ENCODE data around the gene ATXN1.

Gene ATXN1

DNA sequence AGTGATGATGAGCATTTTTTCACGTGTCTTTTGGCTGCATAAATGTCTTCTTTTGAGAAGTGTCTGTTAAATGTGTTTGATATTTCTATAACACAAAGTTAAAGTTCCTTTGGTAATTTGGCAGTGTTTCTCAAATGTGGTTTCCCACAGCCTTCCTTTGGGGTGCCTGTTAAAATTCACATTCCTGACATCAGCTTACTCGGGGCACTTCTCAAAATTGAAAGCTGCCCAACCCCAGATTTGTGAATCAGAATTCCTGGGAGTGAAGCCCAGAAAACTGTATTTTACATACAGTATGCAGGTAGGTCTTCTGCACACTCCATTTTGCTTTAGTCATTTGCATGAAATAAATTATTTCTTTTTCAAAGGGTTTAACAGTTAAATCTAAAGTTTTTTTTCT, 315.0 kb downstream of the ATXN1 start:
- DNase-seq (ENCODE audit: low read depth in 1 of 2, low spot score in 1 of 2), result no peak
- H3K27ac ChIP-seq (replicated peaks), result no peak overlapping the region
- no peaks in the 10 kb centered on the region for H3K27me3 ChIP-seq (ENCODE audit: insufficient read depth, poor library complexity, severe bottlenecking)
- no peak for TF ChIP-seq POLR2AphosphoS5 (IDR thresholded peaks at IDR 0.05; ENCODE audit: low read depth)
- TF ChIP-seq, protein P1, sequence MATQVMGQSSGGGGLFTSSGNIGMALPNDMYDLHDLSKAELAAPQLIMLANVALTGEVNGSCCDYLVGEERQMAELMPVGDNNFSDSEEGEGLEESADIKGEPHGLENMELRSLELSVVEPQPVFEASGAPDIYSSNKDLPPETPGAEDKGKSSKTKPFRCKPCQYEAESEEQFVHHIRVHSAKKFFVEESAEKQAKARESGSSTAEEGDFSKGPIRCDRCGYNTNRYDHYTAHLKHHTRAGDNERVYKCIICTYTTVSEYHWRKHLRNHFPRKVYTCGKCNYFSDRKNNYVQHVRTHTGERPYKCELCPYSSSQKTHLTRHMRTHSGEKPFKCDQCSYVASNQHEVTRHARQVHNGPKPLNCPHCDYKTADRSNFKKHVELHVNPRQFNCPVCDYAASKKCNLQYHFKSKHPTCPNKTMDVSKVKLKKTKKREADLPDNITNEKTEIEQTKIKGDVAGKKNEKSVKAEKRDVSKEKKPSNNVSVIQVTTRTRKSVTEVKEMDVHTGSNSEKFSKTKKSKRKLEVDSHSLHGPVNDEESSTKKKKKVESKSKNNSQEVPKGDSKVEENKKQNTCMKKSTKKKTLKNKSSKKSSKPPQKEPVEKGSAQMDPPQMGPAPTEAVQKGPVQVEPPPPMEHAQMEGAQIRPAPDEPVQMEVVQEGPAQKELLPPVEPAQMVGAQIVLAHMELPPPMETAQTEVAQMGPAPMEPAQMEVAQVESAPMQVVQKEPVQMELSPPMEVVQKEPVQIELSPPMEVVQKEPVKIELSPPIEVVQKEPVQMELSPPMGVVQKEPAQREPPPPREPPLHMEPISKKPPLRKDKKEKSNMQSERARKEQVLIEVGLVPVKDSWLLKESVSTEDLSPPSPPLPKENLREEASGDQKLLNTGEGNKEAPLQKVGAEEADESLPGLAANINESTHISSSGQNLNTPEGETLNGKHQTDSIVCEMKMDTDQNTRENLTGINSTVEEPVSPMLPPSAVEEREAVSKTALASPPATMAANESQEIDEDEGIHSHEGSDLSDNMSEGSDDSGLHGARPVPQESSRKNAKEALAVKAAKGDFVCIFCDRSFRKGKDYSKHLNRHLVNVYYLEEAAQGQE (IDR thresholded peaks at IDR 0.05; ENCODE audit: insufficient replicate concordance, low read depth), result no peak
- TF ChIP-seq SPI1 (IDR thresholded peaks at IDR 0.05; ENCODE audit: borderline replicate concordance, low read depth), result no peak
- no peak for TF ChIP-seq CTCF (IDR thresholded peaks at IDR 0.05; ENCODE audit: insufficient read depth, low read length)
- no peak for TF ChIP-seq GABPA (IDR thresholded peaks at IDR 0.05; ENCODE audit: low read depth)
- H3K4me3 ChIP-seq (replicated peaks; ENCODE audit: insufficient read depth, low read length), result no peak overlapping the region

GRCh38 chr6:16442031-16442430, 319.2 kb downstream of the ATXN1 start:
- Histone ChIP-seq H3K27ac (replicated peaks) (no peak overlapping the region), H3K27me3 (ENCODE audit: insufficient read depth, poor library complexity, severe bottlenecking) (no peaks in the 10 kb centered on the region), H3K4me3 (replicated peaks; ENCODE audit: insufficient read depth, low read length) (no peak overlapping the region)
- DNase-seq (ENCODE audit: low read depth in 1 of 2, low spot score in 1 of 2), result no peak
- TF ChIP-seq POLR2AphosphoS5 (IDR thresholded peaks at IDR 0.05; ENCODE audit: low read depth), result no peak
- TF ChIP-seq GABPA (IDR thresholded peaks at IDR 0.05; ENCODE audit: low read depth), result no peak
- TF ChIP-seq, protein P1 (IDR thresholded peaks at IDR 0.05; ENCODE audit: insufficient replicate concordance, low read depth), result no peak

GRCh38 chr6:16441262-16441661, 320.0 kb downstream of the ATXN1 start:
- Histone ChIP-seq H3K27ac (replicated peaks) (no peak overlapping the region), H3K4me3 (replicated peaks; ENCODE audit: insufficient read depth, low read length) (no peak overlapping the region), H3K27me3 (ENCODE audit: insufficient read depth, poor library complexity, severe bottlenecking) (no peaks in the 10 kb centered on the region)
- TF ChIP-seq POLR2AphosphoS5 (IDR thresholded peaks at IDR 0.05; ENCODE audit: low read depth), result no peak
- no peak for TF ChIP-seq SPI1 (IDR thresholded peaks at IDR 0.05; ENCODE audit: borderline replicate concordance, low read depth)
- TF ChIP-seq, protein P1 (IDR thresholded peaks at IDR 0.05; ENCODE audit: insufficient replicate concordance, low read depth), result no peak
- no peak for TF ChIP-seq CTCF (IDR thresholded peaks at IDR 0.05; ENCODE audit: insufficient read depth, low read length)
- TF ChIP-seq GABPA (IDR thresholded peaks at IDR 0.05; ENCODE audit: low read depth), result no peak
- no peak for DNase-seq (ENCODE audit: low read depth in 1 of 2, low spot score in 1 of 2)

All from HL-60 (cell line).